ENCODE measurements around the gene UPF1.

DNA sequence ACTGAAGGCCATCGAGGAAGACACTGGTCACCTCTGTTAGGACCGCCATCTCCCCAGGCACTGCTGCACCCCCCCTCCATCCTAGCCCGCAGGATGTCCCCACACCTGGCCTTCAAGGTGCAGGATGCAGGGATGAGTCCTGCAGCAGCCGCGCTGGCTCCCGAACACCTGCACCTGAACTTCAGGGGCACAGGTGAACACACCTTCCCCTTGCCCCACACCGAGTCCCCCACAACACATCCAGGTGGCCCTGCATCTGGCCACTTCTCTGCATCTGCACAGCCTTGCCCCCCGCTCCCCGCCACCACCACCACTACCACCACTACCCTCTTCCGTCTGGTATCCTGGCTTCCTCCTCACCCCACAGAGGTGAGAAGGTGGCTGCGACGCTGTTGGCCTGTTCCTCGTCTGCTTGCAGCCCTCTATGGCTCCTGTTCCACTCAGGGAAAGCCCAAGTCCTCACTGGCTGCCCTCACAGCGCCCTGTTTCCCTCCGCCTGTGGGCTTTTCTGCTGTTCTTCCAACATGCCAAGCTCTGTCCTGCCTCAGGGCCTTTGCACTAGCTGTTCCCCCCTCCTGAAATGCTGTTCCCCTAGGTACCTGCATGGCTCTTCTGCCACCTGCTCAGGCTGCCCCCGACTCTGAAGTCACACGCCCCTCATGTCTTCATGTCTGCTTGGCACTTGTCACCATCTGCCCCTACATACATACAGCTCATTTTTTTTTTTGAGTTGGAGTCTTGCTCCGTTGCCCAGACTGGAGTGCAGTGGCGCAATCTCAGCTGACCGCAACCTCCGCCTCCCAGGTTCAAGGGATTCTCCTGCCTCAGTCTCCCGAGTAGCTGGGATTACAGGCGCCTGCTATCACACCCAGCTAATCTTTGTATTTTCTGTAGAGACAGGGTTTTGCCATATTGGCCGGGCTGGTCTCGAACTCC lies 65.6 kb downstream of the UPF1 start:
- TF ChIP-seq, protein P1, sequence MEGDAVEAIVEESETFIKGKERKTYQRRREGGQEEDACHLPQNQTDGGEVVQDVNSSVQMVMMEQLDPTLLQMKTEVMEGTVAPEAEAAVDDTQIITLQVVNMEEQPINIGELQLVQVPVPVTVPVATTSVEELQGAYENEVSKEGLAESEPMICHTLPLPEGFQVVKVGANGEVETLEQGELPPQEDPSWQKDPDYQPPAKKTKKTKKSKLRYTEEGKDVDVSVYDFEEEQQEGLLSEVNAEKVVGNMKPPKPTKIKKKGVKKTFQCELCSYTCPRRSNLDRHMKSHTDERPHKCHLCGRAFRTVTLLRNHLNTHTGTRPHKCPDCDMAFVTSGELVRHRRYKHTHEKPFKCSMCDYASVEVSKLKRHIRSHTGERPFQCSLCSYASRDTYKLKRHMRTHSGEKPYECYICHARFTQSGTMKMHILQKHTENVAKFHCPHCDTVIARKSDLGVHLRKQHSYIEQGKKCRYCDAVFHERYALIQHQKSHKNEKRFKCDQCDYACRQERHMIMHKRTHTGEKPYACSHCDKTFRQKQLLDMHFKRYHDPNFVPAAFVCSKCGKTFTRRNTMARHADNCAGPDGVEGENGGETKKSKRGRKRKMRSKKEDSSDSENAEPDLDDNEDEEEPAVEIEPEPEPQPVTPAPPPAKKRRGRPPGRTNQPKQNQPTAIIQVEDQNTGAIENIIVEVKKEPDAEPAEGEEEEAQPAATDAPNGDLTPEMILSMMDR (IDR thresholded peaks at IDR 0.05), result no peak
- TF ChIP-seq POLR2A (IDR thresholded peaks at IDR 0.05), result no peak
